PC-9 (cell line): ENCODE measurements around the gene NELL1.
"Not testable (repeated sequence)": the region's sequence is repeated elsewhere in the genome, so short reads cannot be mapped to it uniquely, and the experiment has no call there.

Source experiments
- EZH2 ChIP-seq: fragments of 200-600 bp; sonication (generic); IDR thresholded peaks from 2 replicates; pipeline ENCODE4 v1.8.0; 2017; ENCODE audit warnings: antibody characterized with exemption, low read depth
- TF ChIP-seq, protein P1 (sequence below): fragments of 200-600 bp; sonication (generic); conservative IDR thresholded peaks from 2 replicates; pipeline ENCODE4 v1.6.1; 2017; ENCODE audit warnings: mixed run types, antibody characterized with exemption, mild to moderate bottlenecking, moderate library complexity

- TF ChIP-seq EZH2 = not testable (repeated sequence)
- TF ChIP-seq, protein P1, sequence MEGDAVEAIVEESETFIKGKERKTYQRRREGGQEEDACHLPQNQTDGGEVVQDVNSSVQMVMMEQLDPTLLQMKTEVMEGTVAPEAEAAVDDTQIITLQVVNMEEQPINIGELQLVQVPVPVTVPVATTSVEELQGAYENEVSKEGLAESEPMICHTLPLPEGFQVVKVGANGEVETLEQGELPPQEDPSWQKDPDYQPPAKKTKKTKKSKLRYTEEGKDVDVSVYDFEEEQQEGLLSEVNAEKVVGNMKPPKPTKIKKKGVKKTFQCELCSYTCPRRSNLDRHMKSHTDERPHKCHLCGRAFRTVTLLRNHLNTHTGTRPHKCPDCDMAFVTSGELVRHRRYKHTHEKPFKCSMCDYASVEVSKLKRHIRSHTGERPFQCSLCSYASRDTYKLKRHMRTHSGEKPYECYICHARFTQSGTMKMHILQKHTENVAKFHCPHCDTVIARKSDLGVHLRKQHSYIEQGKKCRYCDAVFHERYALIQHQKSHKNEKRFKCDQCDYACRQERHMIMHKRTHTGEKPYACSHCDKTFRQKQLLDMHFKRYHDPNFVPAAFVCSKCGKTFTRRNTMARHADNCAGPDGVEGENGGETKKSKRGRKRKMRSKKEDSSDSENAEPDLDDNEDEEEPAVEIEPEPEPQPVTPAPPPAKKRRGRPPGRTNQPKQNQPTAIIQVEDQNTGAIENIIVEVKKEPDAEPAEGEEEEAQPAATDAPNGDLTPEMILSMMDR = not testable (repeated sequence)
Observed at GRCh38 chr11:21141557-21141956, 472.2 kb downstream of the NELL1 start.
